Measurements from ENCODE around the gene BABAM1. TPM values are rescaled to one million over a fixed set of nuclear protein-coding genes. Genes with fewer than 3 reads are reported as not detected.

BABAM1 gene
- total RNA-seq, 2 experiments from 2014 or later, result 104 to 112 TPM

Other genes with a start within 250 kb of the BABAM1 start
- gene CPAMD8, start 240.6 kb upstream of the BABAM1 start, total RNA-seq, result under 1 TPM; 0.42 to 0.68 TPM
- 10 to 100 TPM; 50.7 to 51.7 TPM for gene HAUS8, start 192.0 kb upstream of the BABAM1 start, total RNA-seq
- gene MYO9B, start 191.7 kb upstream of the BABAM1 start, total RNA-seq, result 100 to 1,000 TPM; 275 to 285 TPM
- 10 to 100 TPM; 30.1 to 31.8 TPM for gene USE1, start 52.1 kb upstream of the BABAM1 start, total RNA-seq
- 10 to 100 TPM; 31.8 to 39.0 TPM for gene OCEL1, start 41.2 kb upstream of the BABAM1 start, total RNA-seq
- gene NR2F6, start 21.5 kb upstream of the BABAM1 start, total RNA-seq, result 1 to 10 TPM; 2.3 to 3.0 TPM
- gene USHBP1, start 2.7 kb upstream of the BABAM1 start, total RNA-seq, result not detected
- gene ANKLE1, start 14.5 kb downstream of the BABAM1 start, total RNA-seq, result 1 to 10 TPM; 5.7 to 5.8 TPM
- 10 to 100 TPM; 12.4 to 12.9 TPM for gene ABHD8, start 36.0 kb downstream of the BABAM1 start, total RNA-seq
- gene MRPL34, start 38.4 kb downstream of the BABAM1 start, total RNA-seq, result 10 to 100 TPM; 88.0 to 92.8 TPM
- gene DDA1, start 42.1 kb downstream of the BABAM1 start, total RNA-seq, result 10 to 100 TPM; 44.1 to 46.7 TPM
- gene ANO8, start 67.4 kb downstream of the BABAM1 start, total RNA-seq, result 10 to 100 TPM; 19.5 to 23.1 TPM
- 10 to 100 TPM; 41.8 to 46.7 TPM for gene GTPBP3, start 70.1 kb downstream of the BABAM1 start, total RNA-seq
- under 1 TPM in 1 of 2 experiments, not detected in 1; 0.68 TPM for gene PLVAP, start 109.9 kb downstream of the BABAM1 start, total RNA-seq
- gene CCDC194, start 126.8 kb downstream of the BABAM1 start, total RNA-seq, result 1 to 10 TPM; 4.7 to 5.4 TPM
- 100 to 1,000 TPM; 197 to 201 TPM for gene BST2, start 138.2 kb downstream of the BABAM1 start, total RNA-seq
- gene MVB12A, start 152.6 kb downstream of the BABAM1 start, total RNA-seq, result 10 to 100 TPM; 34.1 to 40.3 TPM
- not detected for gene TMEM221, start 181.2 kb downstream of the BABAM1 start, total RNA-seq
- gene NXNL1, start 193.5 kb downstream of the BABAM1 start, total RNA-seq, result not detected
- 1 to 10 TPM; 8.4 to 9.8 TPM for gene SLC27A1, start 203.1 kb downstream of the BABAM1 start, total RNA-seq
- gene PGLS, start 244.2 kb downstream of the BABAM1 start, total RNA-seq, result 10 to 100 TPM; 85.4 to 90.3 TPM

Measured in activated naive CD8-positive, alpha-beta T cell treated with anti-CD3 and anti-CD28 coated beads, Interleukin-2, amount 10 ng/mL, durations not matched to agents 7 days and 5 days (primary cell).